WERI-Rb-1 (cell line): ENCODE results near the gene MED27.

Experiments used
- DNase-seq: peaks from one replicate; pipeline ENCODE4 v3.0.0-alpha.2; 2020
- H3K27ac ChIP-seq: fragments of 250-450 bp; sonication (Bioruptor Pico); 2 replicates; pipeline ENCODE4 v1.5.1; 2020; ENCODE audit warnings: mild to moderate bottlenecking, moderate library complexity
- H3K27me3 ChIP-seq: fragments of 250-450 bp; sonication (Bioruptor Pico); 2 replicates; pipeline ENCODE4 v1.5.1; 2021; ENCODE audit warnings: mild to moderate bottlenecking, low read depth, moderate library complexity; ENCODE audit not compliant: insufficient read depth, severe bottlenecking
- H3K36me3 ChIP-seq: fragments of 250-450 bp; sonication (Bioruptor Pico); 2 replicates; pipeline ENCODE4 v1.5.1; 2020; ENCODE audit warnings: mild to moderate bottlenecking, moderate library complexity
- H3K4me3 ChIP-seq: 2 replicates; pipeline ENCODE4 v1.5.1; 2011; ENCODE audit warnings: low read depth, mild to moderate bottlenecking, control low read depth, low read length
- H3K9me3 ChIP-seq: fragments of 250-450 bp; sonication (Bioruptor Pico); 2 replicates; pipeline ENCODE4 v1.5.1; 2021; ENCODE audit warnings: mild to moderate bottlenecking, moderate library complexity; ENCODE audit not compliant: severe bottlenecking
- CTCF ChIP-seq: IDR thresholded peaks from 2 replicates; pipeline ENCODE4 v1.5.1; 2011; ENCODE audit warnings: low read depth, mild to moderate bottlenecking, control low read depth, inconsistent platforms, low read length

The MED27 gene

GRCh38 chr9:131858147-131858546 is 221.5 kb downstream of the MED27 start:
- Histone ChIP-seq H3K9me3 (no peaks in the 10 kb centered on the region), H3K4me3 (no peak overlapping the region), H3K36me3 (peaks cover 40% of the 10 kb centered on the region), H3K27ac (no peak overlapping the region), H3K27me3 (no peaks in the 10 kb centered on the region)
- DNase-seq, result no peak
- no peak for TF ChIP-seq CTCF

GRCh38 chr9:131856105-131856504 is 223.6 kb downstream of the MED27 start:
- H3K4me3 ChIP-seq, result no peak overlapping the region
- DNase-seq, result no peak
- TF ChIP-seq CTCF, result peak; percentile 51
- H3K27me3 ChIP-seq, result no peaks in the 10 kb centered on the region
- peaks cover 25% of the 10 kb centered on the region for H3K36me3 ChIP-seq
- no peaks in the 10 kb centered on the region for H3K9me3 ChIP-seq
- H3K27ac ChIP-seq, result no peak overlapping the region

GRCh38 chr9:131854896-131855613 is 224.6 kb downstream of the MED27 start:
- Histone ChIP-seq H3K27ac (no peak overlapping the region), H3K9me3 (no peaks in the 10 kb centered on the region), H3K4me3 (no peak overlapping the region), H3K27me3 (no peaks in the 10 kb centered on the region), H3K36me3 (peaks cover 14% of the 10 kb centered on the region)
- TF ChIP-seq CTCF, result no peak
- no peak for DNase-seq

- Histone ChIP-seq H3K27ac (no peak overlapping the region), H3K9me3 (no peaks in the 10 kb centered on the region), H3K4me3 (no peak overlapping the region), H3K36me3 (peaks cover 7% of the 10 kb centered on the region), H3K27me3 (no peaks in the 10 kb centered on the region)
- TF ChIP-seq CTCF, result no peak
- DNase-seq, result no peak
These were observed 225.3 kb downstream of the MED27 start for GRCh38 chr9:131854334-131854733.

GRCh38 chr9:131853434-131853833 is 226.2 kb downstream of the MED27 start:
- H3K27me3 ChIP-seq, result no peaks in the 10 kb centered on the region
- no peak for DNase-seq
- no peaks in the 10 kb centered on the region for H3K36me3 ChIP-seq
- no peaks in the 10 kb centered on the region for H3K9me3 ChIP-seq
- no peak overlapping the region for H3K27ac ChIP-seq
- H3K4me3 ChIP-seq, result no peak overlapping the region
- no peak for TF ChIP-seq CTCF

- Histone ChIP-seq H3K27me3 (no peaks in the 10 kb centered on the region), H3K9me3 (no peaks in the 10 kb centered on the region), H3K36me3 (no peaks in the 10 kb centered on the region), H3K4me3 (no peak overlapping the region), H3K27ac (no peak overlapping the region)
- DNase-seq, result no peak
- TF ChIP-seq CTCF, result no peak
These were observed 228.3 kb downstream of the MED27 start for GRCh38 chr9:131851414-131851813.
